ENCODE data around the gene CRIM1.

Gene CRIM1

DNA sequence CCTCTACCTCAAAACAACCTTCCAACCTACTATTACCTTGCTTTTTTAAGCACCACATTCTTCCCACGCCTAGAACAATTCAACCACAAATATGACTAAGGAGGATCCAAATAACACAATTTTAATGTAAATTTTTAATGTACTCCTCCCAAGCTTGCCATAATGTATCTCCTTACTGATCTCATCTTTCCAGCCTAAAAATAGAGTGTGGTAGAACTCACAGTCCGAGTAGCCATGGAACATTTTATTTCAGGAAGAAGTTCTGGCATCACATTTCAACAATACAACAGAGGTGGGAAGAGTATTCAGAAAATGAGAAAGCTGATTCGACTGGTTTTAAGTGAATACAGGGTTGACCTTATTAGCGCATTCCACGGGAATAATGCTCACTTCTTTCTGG, 227.0 kb downstream of the CRIM1 start:
- no peak for DNase-seq (ENCODE audit: low read depth)

DNA sequence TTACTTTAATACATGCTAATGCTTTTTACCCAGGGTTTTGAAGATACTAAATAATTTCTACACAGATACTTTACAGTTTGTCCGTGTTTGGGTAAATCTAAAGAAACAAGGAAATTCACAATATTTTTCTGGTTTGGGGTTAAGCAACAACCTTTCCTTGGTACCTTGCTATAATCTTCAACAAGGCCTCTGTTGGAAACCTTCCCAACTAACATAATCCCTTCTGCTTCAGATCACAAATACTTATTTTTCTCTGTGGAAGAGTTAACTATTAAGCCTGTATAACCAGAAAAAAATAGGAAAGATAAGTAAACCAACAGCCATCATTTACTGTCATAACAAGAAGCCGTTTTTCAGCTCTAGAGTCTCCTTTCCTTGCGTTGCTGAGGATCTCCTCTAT, 227.4 kb downstream of the CRIM1 start:
- no peak for DNase-seq (ENCODE audit: low read depth)

DNA sequence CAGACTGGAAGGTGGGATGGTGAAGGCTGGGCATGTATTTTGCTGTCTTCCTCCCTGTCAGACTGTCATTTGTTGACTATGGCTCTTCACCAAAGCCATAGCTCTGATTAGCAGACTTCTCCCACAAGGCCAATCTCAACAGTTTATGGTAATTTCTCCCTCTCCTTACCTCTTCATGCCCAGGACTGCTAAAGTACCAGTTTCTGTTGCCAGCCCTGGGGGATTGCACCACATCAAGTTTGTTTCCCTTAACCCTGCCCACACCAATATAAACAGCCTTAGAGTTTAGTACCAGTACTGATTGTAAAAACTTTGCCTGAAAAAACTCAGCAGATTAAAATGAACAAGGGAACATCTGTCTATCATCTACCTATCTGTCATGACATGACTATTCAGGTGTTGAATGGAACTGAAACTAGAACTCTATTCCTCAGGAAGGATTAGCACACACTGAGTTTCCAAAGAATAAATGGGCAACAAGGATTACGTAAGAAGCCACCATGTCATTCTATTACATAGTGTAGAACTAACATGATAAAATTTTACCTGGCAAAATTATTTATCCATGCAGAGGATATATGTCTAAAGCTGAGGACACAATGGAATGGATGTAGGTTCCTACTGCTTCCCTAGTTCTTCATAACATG, 228.7 kb downstream of the CRIM1 start:
- DNase-seq (ENCODE audit: low read depth): no peak

DNA sequence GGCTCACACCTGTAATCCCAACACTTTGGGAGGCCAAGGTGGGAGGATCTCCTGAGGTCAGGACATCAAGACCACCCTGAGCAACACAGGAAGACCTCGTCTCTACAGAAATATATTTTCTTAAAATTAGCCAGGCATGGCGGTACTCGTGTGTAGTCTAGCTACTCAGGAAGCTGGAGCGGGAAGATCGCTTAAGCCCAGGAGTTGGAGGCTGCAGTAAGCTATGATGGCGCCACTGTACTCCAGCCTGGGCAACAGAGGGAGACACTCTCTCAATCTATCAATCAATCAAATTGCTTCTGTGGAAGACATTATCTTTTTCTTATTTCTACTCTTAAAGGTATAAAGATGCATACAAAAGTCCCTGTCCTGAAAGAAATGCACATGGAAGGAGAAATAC, 231.1 kb downstream of the CRIM1 start:
- DNase-seq (ENCODE audit: low read depth): no peak

DNA sequence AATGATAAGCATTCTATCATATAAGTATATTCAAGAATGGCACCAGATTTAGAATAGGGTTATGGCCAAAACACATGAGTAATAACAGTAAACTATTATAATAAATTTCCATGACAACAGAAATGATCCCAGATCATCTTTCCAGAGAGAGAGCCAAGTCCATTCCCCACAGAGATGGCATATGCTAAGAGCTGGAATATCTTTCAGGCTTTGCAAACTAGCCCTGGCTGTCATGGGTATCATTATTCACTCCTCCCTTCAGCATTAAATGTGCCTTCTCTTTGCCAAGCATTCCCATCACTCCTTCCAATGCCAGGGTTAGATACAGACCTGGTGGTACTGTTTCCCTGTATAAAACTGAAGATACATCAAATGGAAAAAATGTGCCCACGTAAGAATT, 231.5 kb downstream of the CRIM1 start:
- DNase-seq (ENCODE audit: low read depth): no peak

DNA sequence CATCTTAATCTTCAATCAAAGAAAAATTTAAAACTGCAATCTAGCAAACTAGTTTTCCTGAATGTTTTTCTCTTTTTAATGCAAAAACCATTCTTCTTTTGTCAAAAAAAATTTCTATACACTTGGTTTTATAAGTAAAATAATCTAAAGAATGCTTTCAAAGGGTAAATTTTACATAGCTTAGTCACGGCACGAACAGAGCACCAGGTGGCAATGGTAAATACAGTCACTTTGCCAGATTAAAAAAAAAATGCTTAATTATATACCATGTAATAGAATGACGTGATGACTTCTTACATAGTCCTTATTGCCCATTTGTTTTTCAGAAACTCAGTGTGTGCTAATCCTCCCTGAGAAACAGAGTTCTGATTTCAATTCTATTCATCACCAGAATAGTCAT, 232.0 kb downstream of the CRIM1 start:
- DNase-seq (ENCODE audit: low read depth): no peak

DNA sequence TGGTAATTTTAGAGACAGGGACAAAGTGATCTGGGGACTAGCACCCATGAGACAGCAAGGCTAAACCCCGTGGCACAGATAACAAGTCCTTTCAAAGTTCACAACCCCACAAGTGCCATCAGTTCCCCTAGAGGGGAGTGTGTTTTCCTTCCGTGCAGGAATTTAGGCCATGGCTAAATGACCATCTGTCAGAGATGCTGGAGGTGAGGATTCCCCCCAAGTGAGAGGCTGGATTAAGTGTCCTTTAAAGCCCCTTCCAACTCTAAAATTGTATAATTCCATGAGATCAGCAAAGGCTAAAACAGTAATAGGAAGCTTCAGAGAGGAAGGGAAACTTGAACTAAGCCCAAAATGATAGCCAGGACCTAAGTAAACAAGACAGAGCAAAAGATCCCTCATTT, 233.7 kb downstream of the CRIM1 start:
- DNase-seq (ENCODE audit: low read depth): no peak

DNA sequence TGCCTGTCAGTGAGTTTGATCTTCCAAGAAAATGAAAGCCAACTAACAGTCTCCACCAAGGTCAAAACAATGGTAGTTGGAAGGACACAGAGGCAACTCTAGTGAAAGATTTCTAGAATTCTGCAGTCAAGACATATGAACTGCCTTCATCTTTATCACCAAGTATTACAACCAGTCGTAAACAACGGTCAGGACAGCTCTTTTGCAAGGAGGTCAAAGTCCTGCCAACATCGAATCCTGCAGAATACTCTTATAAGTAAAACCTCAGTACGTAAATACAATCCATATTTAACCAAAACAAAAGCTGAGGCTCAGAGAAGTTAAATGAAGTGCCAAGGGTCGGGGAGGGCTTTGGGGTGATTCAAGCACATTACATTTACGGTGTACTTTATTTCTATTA, 239.3 kb downstream of the CRIM1 start:
- DNase-seq (ENCODE audit: low read depth): no peak

DNA sequence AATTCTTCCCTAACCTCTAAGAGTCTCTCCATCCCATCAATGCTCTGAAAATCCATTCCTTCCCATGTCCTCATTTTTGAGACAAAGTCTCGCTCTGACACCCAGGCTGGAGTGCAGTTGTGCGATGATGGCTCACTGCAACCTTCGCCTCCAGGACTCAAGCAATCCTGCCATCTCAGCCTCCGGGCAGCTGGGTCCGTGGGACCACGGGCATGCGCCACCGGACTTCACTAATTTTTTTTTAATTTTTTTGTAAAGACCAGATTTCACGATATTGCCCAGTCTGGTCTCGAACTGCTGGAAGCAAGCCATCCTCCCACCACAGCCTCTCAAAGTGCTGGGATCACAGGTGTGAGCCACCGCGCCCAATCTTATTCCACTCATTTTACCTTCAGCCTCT, 240.8 kb downstream of the CRIM1 start:
- DNase-seq (ENCODE audit: low read depth): no peak

DNA sequence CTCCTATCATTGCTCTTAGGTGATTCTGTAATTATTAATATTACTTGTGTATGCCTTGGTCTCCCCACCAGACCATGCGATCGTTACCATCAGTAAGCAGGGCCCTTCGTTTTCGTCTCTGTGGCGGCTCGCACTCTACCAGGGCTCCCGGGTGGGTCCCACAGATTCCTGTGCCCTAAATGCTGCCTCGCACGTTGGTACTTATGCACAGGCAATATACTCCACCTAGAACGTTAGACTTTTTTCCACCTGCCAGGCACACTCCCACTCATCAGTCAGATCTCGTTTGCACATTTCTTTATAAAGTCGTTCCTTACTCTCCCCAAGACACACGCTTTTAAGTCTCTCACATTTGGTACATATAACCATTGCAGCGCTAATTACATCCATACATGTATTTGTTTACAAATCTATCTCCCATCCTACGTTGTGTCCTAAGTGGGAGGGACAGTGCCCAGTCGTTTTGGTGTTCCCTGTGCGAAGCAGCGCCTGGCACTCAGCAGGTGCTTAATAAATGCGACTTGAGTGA, 241.5 kb downstream of the CRIM1 start:
- no peak for DNase-seq (ENCODE audit: low read depth)

DNA sequence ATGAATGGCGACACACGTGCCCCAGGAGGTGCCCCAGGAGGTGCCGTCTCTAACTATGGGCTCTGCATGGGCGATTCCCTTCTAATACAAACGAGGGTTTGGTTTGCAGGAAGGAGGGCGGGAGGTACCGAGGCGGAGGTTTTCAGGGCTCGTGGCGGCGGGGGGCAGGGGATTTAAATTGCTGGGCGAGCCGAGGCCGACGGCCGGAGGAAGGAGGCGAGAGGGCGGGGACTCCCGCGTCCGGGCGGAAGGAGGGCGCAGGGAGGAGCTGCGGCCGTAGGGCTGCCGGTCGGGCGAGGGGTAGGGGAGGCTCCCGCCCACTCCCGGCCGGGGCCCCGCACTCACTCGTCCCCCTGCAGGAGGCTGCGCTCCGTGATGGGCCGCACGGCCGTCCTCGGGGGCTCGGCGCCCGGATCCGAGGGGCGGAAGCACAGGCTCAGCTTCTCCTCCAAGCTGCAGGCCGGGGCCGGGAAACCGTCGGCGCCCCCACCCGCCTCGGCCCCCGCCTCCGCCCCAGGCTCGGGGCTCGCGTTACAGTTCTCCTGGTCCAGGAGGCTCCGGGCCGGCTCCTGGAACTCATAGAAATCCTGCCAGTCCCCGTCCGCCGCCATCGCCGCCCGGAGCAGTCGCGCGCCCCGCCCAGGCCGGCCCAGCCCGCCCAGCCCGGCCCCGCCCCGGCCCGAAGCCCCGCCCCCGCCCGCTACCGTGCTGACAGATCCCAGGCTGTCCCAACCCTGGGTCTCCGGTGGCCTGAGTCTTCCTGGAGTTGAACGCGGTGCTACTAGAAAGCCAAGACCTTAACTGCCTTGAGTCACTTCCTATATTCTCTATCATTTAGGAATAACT, 242.2 kb downstream of the CRIM1 start, which contains the start of gene FEZ2:
FEZ2 (minus strand) TSS at position 637 of the 846 bp plus-strand sequence; CDS start at position 611, 26 bp downstream.
- DNase-seq (ENCODE audit: low read depth): no peak
